Esophagus muscularis mucosa (tissue), 4 donors: ENCODE data around the gene ITIH1.

Experiments used
- CTCF ChIP-seq, 3 experiments: fragments of 200-600 bp in 2 of 3; fragments of 450-650 bp in 1 of 3; sonication (generic) in 2 of 3; IDR thresholded peaks; one replicate each; pipeline ENCODE4 v1.5.1; 2017 to 2019; ENCODE audit warnings: antibody characterized with exemption in 3 of 3, mild to moderate bottlenecking in 2 of 3, moderate library complexity in 1 of 3
- EP300 ChIP-seq: sonication (generic); formaldehyde crosslinking; IDR thresholded peaks from one replicate; pipeline ENCODE4 v1.6.1; 2017; ENCODE audit warnings: antibody characterized with exemption
- POLR2A ChIP-seq: fragments of 450-650 bp; IDR thresholded peaks from one replicate; pipeline ENCODE4 v1.6.1; 2017; ENCODE audit warnings: antibody characterized with exemption, moderate library complexity, mild to moderate bottlenecking, low read depth
- POLR2AphosphoS5 ChIP-seq, 2 donors: sonication (generic); formaldehyde crosslinking; IDR thresholded peaks; one replicate each; pipeline ENCODE4 v1.6.1; 2017; ENCODE audit warnings: antibody characterized with exemption in 2 of 2

GRCh38 chr3:52743721-52744120 is 33.7 kb upstream of the ITIH1 start:
- TF ChIP-seq CTCF (IDR thresholded peaks at IDR 0.05) (no peak), EP300 (no peak), POLR2AphosphoS5 (IDR thresholded peaks at IDR 0.05) (no peak), POLR2A (no peak)
